Gastrocnemius medialis (tissue), 4 donors: Measurements from ENCODE around the gene KLRC2.

Experiments used
- POLR2A ChIP-seq, 2 donors: fragments of 450-650 bp; IDR thresholded peaks; one replicate each; pipeline ENCODE4 v1.6.1; 2017; ENCODE audit warnings: antibody characterized with exemption in 2 of 2, mild to moderate bottlenecking in 2 of 2, moderate library complexity in 2 of 2
- TF ChIP-seq, protein P1 (sequence below), 5 experiments: fragments of 450-650 bp in 3 of 5; fragments of 200-600 bp in 2 of 5; sonication (generic) in 2 of 5; IDR thresholded peaks in 4 of 5; conservative IDR thresholded peaks in 1 of 5; 1 replicate in 4 of 5; 2 replicates in 1 of 5; pipeline ENCODE4 v1.5.1; 2016 to 2019; ENCODE audit warnings: antibody characterized with exemption in 5 of 5, mild to moderate bottlenecking in 3 of 5, moderate library complexity in 3 of 5

DNA sequence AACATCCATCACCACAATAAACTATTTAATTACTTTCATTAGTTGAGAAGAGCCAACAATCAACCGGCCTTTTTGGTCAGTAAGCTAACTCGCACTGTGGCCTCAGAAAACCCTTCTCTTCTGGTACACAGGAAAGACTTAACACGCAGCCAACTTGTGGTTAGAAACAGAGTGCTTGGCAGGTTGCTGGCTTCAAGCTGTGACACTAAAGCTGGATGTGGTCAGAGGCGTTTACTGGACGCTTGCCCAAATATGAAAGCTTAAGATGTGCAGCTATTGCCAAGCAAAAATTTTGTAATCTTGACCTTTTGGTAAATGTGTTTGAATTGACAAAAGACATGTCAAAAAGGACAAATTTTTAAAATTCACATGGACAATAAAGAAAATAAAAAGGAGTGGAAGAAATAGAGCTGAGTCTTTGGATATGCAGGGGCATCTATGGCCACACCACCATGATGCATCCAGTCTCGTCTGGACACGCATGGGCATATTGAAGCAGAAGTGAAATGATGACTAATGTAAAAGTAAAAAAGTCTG is 43.3 kb downstream of the KLRC2 start:
- TF ChIP-seq, protein P1, sequence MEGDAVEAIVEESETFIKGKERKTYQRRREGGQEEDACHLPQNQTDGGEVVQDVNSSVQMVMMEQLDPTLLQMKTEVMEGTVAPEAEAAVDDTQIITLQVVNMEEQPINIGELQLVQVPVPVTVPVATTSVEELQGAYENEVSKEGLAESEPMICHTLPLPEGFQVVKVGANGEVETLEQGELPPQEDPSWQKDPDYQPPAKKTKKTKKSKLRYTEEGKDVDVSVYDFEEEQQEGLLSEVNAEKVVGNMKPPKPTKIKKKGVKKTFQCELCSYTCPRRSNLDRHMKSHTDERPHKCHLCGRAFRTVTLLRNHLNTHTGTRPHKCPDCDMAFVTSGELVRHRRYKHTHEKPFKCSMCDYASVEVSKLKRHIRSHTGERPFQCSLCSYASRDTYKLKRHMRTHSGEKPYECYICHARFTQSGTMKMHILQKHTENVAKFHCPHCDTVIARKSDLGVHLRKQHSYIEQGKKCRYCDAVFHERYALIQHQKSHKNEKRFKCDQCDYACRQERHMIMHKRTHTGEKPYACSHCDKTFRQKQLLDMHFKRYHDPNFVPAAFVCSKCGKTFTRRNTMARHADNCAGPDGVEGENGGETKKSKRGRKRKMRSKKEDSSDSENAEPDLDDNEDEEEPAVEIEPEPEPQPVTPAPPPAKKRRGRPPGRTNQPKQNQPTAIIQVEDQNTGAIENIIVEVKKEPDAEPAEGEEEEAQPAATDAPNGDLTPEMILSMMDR (IDR thresholded peaks at IDR 0.05 in 4 of 5, conservative IDR thresholded peaks at IDR 0.05 in 1 of 5) = no peak
- no peak for TF ChIP-seq POLR2A (IDR thresholded peaks at IDR 0.05)
